WERI-Rb-1 (cell line): ENCODE results near the gene HBG1.

Source experiments
- DNase-seq: peaks from one replicate; pipeline ENCODE4 v3.0.0-alpha.2; 2020
- H3K27ac ChIP-seq: fragments of 250-450 bp; sonication (Bioruptor Pico); 2 replicates; pipeline ENCODE4 v1.5.1; 2020; ENCODE audit warnings: mild to moderate bottlenecking, moderate library complexity
- H3K27me3 ChIP-seq: fragments of 250-450 bp; sonication (Bioruptor Pico); 2 replicates; pipeline ENCODE4 v1.5.1; 2021; ENCODE audit warnings: mild to moderate bottlenecking, low read depth, moderate library complexity; ENCODE audit not compliant: insufficient read depth, severe bottlenecking
- H3K36me3 ChIP-seq: fragments of 250-450 bp; sonication (Bioruptor Pico); 2 replicates; pipeline ENCODE4 v1.5.1; 2020; ENCODE audit warnings: mild to moderate bottlenecking, moderate library complexity
- H3K4me3 ChIP-seq: 2 replicates; pipeline ENCODE4 v1.5.1; 2011; ENCODE audit warnings: low read depth, mild to moderate bottlenecking, control low read depth, low read length
- H3K9me3 ChIP-seq: fragments of 250-450 bp; sonication (Bioruptor Pico); 2 replicates; pipeline ENCODE4 v1.5.1; 2021; ENCODE audit warnings: mild to moderate bottlenecking, moderate library complexity; ENCODE audit not compliant: severe bottlenecking
- TF ChIP-seq, protein P1 (sequence below): IDR thresholded peaks from 2 replicates; pipeline ENCODE4 v1.5.1; 2011; ENCODE audit warnings: low read depth, mild to moderate bottlenecking, control low read depth, inconsistent platforms, low read length

The HBG1 gene

DNA sequence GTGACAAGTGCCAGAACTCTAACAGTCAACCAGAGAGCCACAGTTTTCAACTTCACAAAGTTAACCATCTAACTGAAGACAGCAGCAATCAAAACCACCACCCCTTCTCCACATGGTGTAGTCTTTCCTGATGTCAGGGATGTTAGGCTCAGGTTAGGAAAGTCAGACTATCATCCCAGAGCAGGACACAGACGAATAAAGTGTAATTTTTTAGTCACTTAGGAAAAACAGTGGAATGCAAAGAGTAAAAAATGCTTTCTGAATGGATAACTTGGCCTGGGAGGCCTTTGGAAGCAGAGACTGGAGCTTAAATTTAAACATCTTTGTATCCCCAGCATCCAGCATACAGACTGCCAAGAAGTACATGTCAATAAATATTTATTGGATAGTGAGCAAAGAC, 36.7 kb upstream of the HBG1 start:
- H3K9me3 ChIP-seq = no peaks in the 10 kb centered on the region
- H3K27me3 ChIP-seq = peaks cover 49% of the 10 kb centered on the region
- no peaks in the 10 kb centered on the region for H3K36me3 ChIP-seq
- TF ChIP-seq, protein P1, sequence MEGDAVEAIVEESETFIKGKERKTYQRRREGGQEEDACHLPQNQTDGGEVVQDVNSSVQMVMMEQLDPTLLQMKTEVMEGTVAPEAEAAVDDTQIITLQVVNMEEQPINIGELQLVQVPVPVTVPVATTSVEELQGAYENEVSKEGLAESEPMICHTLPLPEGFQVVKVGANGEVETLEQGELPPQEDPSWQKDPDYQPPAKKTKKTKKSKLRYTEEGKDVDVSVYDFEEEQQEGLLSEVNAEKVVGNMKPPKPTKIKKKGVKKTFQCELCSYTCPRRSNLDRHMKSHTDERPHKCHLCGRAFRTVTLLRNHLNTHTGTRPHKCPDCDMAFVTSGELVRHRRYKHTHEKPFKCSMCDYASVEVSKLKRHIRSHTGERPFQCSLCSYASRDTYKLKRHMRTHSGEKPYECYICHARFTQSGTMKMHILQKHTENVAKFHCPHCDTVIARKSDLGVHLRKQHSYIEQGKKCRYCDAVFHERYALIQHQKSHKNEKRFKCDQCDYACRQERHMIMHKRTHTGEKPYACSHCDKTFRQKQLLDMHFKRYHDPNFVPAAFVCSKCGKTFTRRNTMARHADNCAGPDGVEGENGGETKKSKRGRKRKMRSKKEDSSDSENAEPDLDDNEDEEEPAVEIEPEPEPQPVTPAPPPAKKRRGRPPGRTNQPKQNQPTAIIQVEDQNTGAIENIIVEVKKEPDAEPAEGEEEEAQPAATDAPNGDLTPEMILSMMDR = no peak
- no peak overlapping the region for H3K27ac ChIP-seq
- no peak for DNase-seq
- no peak overlapping the region for H3K4me3 ChIP-seq

DNA sequence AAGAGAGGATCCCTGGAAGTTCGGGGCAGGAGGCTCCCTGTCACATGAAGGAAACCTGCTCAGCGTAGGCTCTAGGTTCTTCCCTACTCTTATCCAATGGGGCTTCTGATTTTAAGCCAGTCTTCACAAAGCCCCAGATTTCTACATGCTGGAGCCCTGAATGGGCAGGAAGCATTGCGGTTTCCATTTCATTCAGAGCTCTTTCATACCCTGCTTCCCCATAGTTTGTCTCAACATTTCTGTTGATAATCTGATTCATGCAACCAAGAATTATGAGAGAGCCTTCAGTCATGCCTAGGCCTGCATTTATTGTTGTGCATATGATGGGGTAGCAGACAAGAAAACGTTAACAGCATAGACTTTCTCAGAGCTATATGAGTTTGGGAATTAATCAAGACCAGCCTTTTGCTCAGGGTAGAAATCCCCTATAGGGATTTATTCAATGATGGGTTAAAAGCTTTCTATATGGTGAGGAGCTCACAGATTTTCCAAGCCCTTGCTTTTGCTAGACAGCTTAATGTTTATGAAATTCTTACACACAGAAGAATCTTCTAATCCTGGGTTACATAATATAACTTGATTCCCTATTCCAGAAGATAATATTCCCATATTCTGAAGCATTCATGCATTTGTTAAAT, 36.2 kb upstream of the HBG1 start:
- no peak for DNase-seq
- H3K4me3 ChIP-seq = no peak overlapping the region
- H3K9me3 ChIP-seq = no peaks in the 10 kb centered on the region

DNA sequence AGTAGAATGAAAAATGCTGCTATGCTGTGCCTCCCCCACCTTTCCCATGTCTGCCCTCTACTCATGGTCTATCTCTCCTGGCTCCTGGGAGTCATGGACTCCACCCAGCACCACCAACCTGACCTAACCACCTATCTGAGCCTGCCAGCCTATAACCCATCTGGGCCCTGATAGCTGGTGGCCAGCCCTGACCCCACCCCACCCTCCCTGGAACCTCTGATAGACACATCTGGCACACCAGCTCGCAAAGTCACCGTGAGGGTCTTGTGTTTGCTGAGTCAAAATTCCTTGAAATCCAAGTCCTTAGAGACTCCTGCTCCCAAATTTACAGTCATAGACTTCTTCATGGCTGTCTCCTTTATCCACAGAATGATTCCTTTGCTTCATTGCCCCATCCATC, 35.0 kb upstream of the HBG1 start:
- Histone ChIP-seq H3K27me3 (peaks cover 45% of the 10 kb centered on the region), H3K9me3 (no peaks in the 10 kb centered on the region), H3K36me3 (no peaks in the 10 kb centered on the region), H3K27ac (no peak overlapping the region), H3K4me3 (no peak overlapping the region)
- TF ChIP-seq, protein P1 = no peak
- no peak for DNase-seq

More for the DNA sequence above, 36.2 kb upstream of the HBG1 start:
- H3K27ac ChIP-seq = no peak overlapping the region
- H3K36me3 ChIP-seq = no peaks in the 10 kb centered on the region
- peaks cover 44% of the 10 kb centered on the region for H3K27me3 ChIP-seq
- TF ChIP-seq, protein P1 = no peak

DNA sequence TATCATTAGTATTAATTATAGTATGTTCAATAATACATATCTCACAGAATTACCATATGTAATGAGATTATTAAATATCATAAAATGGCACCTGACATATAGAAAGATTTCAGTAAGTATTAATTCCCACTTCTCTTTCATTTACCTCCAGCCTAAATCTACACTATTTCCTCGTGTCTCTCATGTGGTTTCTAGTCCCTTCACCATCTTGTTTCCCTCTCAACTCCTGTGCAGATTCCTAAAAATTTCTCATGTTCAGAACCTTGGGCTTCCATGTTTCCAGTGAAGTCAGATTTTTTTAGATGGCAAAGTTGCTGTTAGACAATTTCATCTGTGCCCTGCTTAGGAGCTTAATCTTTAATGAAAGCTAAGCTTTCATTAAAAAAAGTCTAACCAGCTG, 34.2 kb upstream of the HBG1 start:
- TF ChIP-seq, protein P1 = no peak
- Histone ChIP-seq H3K27ac (no peak overlapping the region), H3K4me3 (no peak overlapping the region), H3K27me3 (peaks cover 39% of the 10 kb centered on the region), H3K36me3 (no peaks in the 10 kb centered on the region), H3K9me3 (no peaks in the 10 kb centered on the region)
- DNase-seq = no peak

DNA sequence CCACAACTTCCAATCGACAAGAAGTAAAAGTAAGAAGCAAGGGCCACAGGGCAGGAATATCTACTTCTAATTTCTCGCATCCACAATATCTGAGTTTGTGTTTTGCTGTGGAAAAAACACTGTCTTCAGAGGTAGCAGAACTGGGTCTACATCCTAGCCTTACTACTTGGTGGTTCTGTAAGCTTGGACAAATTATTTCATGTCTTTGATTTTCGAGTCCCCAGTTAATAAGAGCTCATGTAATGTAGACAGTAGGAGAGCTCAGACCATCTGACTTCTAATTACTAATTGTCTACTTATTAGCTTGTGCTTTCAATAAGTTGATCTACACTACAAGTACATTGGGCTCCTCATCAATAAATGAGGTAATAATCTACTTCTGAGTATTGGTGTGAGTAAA, 33.4 kb upstream of the HBG1 start:
- Histone ChIP-seq H3K27me3 (peaks cover 40% of the 10 kb centered on the region), H3K9me3 (no peaks in the 10 kb centered on the region), H3K36me3 (no peaks in the 10 kb centered on the region), H3K27ac (no peak overlapping the region), H3K4me3 (no peak overlapping the region)
- no peak for DNase-seq
- TF ChIP-seq, protein P1 = no peak

DNA sequence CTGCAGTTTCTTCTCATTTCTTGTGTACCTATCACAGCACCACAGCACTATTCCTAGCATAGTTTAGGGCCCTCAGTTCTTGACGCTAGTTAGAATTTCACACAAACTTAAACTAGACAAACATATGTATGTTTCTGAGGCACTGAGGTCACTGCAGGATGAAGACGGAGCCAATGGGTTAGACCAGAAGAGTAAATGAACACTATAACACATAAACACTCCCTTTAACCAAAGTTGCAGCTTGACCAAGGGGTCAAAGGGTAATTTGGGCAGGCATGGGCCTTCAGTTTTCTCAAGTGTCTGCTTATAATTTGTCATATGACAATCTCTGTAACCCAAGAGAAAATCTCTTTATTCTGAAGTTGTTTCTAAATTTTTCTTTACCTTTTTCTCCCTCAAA, 33.0 kb upstream of the HBG1 start:
- TF ChIP-seq, protein P1 = no peak
- Histone ChIP-seq H3K36me3 (no peaks in the 10 kb centered on the region), H3K27me3 (peaks cover 44% of the 10 kb centered on the region), H3K27ac (no peak overlapping the region), H3K9me3 (no peaks in the 10 kb centered on the region), H3K4me3 (no peak overlapping the region)
- no peak for DNase-seq
